Adrenal gland (tissue), 5 donors: ENCODE measurements around the gene TRAPPC10.

Experiments used
- POLR2A ChIP-seq, 2 donors: fragments of 450-650 bp; IDR thresholded peaks; one replicate each; pipeline ENCODE4 v1.6.1; 2017; ENCODE audit warnings: antibody characterized with exemption in 2 of 2, mild to moderate bottlenecking in 2 of 2, moderate library complexity in 1 of 2
- TF ChIP-seq, protein P1 (sequence below), 6 experiments: fragments of 450-650 bp in 4 of 6; fragments of 200-600 bp in 2 of 6; sonication (generic) in 1 of 6; IDR thresholded peaks; 1 replicate in 5 of 6; 2 replicates in 1 of 6; pipeline versions ENCODE4 v1.5.1 to v1.8.0; 2016 to 2021; ENCODE audit warnings: antibody characterized with exemption in 6 of 6, mild to moderate bottlenecking in 2 of 6, moderate library complexity in 1 of 6
- donor health status: DM: no; HTN: no; CAD: no.

DNA sequence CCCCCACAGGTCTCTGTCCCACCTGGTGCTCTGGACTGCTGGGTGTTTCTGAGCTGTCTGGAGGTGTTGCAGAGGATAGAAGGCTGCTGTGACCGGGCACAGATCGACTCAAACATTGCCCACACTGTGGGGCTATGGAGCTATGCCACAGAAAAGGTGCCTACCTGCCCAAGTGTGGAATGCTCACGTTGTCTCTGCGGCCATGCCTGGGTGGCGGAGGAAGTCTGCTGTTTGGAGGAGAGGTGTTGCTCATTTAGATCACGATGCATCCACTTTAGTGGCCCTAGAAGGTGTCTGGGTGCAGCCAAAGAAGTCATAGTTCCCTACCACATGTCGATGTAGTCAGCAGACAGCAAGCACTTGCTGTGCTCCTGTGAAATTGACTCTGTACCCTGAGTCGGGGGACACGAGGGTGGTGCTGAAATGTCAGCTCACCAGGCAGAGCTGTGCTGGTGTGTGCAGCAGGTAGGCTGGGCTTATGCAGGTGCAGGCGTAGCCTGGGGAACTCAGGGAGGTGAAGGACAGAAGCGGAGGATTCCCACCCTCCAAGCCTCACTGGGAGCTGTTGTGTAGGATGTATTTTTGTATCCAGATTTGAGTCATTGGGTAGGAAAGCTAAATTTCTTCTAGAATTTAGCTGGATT lies 62.3 kb downstream of the TRAPPC10 start:
- TF ChIP-seq, protein P1, sequence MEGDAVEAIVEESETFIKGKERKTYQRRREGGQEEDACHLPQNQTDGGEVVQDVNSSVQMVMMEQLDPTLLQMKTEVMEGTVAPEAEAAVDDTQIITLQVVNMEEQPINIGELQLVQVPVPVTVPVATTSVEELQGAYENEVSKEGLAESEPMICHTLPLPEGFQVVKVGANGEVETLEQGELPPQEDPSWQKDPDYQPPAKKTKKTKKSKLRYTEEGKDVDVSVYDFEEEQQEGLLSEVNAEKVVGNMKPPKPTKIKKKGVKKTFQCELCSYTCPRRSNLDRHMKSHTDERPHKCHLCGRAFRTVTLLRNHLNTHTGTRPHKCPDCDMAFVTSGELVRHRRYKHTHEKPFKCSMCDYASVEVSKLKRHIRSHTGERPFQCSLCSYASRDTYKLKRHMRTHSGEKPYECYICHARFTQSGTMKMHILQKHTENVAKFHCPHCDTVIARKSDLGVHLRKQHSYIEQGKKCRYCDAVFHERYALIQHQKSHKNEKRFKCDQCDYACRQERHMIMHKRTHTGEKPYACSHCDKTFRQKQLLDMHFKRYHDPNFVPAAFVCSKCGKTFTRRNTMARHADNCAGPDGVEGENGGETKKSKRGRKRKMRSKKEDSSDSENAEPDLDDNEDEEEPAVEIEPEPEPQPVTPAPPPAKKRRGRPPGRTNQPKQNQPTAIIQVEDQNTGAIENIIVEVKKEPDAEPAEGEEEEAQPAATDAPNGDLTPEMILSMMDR (IDR thresholded peaks at IDR 0.05), result no peak
- TF ChIP-seq POLR2A (IDR thresholded peaks at IDR 0.05), result no peak
